ENCODE measurements around the gene FXYD7. TPM values are rescaled to one million over a fixed set of nuclear protein-coding genes. Genes with fewer than 3 reads are reported as not detected.
"Not testable (repeated sequence)": the region's sequence is repeated elsewhere in the genome, so short reads cannot be mapped to it uniquely, and the experiment has no call there.

The FXYD7 gene, protein sequence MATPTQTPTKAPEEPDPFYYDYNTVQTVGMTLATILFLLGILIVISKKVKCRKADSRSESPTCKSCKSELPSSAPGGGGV
- polyA plus RNA-seq (ENCODE audit: insufficient read length in 3 of 3) = 1 to 10 TPM in 1 of 3 donors, under 1 TPM in 2; 0.40 to 1.3 (median 0.95) TPM
- long read RNA-seq, donor 1 = 0 reads
- long read RNA-seq, donor 2 = 0 reads
- long read RNA-seq, donor 3 = 0 reads
- long read RNA-seq, donor 4, partial matches to known transcripts = 0 of 1 reads
- long read RNA-seq, donor 4, other reads (novel, unspliced or antisense) = 0 of 1 reads
- long read RNA-seq, donor 5 = 0 reads
- long read RNA-seq, donor 6 = 0 reads
- long read RNA-seq, donor 7, partial matches to known transcripts = 0 of 1 reads
- long read RNA-seq, donor 7, other reads (novel, unspliced or antisense) = 0 of 1 reads
- long read RNA-seq, donor 8, partial matches to known transcripts = 0 of 2 reads
- long read RNA-seq, donor 8, other reads (novel, unspliced or antisense) = 0 of 2 reads
- long read RNA-seq, donor 9, partial matches to known transcripts = 0 of 2 reads
- long read RNA-seq, donor 9, other reads (novel, unspliced or antisense) = 0 of 2 reads
- long read RNA-seq, donor 10 = 0 reads
- long read RNA-seq, donor 11 = 0 reads
- long read RNA-seq, donor 12, partial matches to known transcripts = 0 of 3 reads
- long read RNA-seq, donor 12, other reads (novel, unspliced or antisense) = 0 of 3 reads
- long read RNA-seq, donor 13 = 0 reads
- long read RNA-seq, donor 14 = 0 reads
- long read RNA-seq, donor 15, partial matches to known transcripts = 0 of 1 reads
- long read RNA-seq, donor 15, other reads (novel, unspliced or antisense) = 0 of 1 reads
- long read RNA-seq, donor 16 = 0 reads

DNA sequence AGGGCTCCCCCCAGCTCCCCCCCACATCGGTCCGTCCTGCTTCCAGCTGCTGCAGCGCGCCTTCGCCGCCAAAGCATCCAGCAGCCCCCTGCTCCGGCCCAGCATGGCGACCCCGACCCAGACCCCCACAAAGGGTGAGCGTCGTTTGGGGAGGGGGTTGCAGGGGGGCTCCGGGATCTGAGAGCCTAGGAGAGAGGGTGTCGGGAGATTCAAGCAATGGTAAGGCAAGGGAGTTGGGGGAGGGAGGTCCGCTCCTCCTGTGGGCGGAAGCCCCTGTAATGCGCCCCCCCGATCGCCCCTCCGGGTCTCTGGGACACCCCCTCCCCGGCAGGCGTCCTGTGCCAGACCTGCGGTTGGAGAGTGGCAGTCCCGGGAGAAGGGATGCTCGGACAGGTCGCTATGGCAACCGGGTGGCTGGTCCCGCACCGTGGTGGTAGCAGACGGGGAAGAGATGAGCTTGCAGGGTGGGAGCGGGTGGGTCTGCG, at the start of gene FXYD7:
Gene FXYD7, plus strand, starts transcription at position 25 of the 485 bp plus-strand sequence. Its CDS starts 79 bp downstream, at position 104.
- no peak for DNase-seq

DNA sequence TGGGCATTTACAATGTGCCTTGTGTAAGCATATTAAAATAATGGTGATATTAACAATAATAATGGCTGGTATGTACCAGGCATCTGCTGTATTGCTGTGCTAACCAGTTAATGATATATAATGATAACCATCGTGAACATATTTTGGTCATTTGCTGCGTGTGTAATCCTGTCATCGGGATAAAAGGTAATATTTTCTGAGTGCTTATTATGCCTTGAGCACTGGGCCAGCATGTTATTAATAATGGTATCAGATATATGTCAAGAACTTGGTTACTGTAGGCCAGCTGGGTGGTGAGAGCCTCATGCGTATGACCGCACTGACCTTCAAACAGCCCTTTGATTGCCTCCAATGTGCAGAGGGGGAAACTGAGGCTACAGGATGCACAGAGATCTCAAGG, 49.6 kb upstream of the FXYD7 start:
- no peak for DNase-seq

DNA sequence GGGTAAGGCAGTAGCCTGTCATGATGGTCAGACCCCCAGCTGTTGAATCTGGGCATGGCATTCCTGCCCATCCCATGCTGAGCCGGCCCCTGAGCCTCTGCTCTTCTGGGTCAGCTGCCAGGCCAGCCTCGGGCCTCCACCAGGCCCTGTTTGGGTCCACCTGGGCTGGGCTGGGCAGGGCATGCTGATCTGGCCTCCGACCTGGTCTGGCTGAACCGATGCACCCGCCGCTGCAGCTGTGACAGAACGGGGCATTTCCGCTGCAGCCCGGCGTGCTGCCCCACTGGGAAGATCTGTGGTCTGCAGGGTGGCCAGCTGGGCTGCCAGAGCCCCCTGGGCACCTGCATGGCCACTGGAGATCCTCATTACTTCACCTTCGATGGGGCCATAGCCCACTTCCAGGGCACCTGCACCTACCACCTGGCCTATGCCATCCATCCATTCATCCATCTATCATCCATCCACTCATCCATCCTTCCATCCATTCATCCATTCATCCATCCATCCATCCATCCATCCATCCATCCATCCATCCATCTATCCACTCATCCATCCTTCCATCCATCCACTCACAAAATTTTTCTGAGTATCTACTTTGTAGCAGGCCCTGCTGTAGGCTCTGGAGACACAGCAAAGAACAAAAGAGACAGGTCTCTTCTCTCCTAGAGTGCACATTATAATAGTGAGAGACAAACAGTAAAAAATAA, 49.0 kb upstream of the FXYD7 start:
- no peak for DNase-seq

DNA sequence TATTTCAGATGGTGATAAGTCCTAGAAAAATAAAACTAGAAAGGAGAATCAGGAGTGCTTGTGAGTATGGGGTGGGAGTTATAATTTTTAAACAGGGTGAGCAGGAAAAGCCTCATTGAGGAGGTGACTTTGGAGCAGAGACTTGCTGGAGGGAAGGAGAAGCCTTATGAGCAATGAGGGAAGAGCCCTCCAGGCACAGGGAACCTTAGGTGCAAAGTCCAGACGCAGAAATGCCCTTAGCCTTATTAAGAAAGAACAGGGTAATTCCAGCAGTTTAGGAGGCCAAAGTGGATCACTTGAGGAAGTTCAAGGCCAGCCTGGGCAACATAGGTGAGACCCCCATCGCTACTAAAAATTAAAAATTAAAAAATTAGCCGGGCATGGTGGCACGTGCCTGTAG, 48.4 kb upstream of the FXYD7 start:
- DNase-seq = no peak

DNA sequence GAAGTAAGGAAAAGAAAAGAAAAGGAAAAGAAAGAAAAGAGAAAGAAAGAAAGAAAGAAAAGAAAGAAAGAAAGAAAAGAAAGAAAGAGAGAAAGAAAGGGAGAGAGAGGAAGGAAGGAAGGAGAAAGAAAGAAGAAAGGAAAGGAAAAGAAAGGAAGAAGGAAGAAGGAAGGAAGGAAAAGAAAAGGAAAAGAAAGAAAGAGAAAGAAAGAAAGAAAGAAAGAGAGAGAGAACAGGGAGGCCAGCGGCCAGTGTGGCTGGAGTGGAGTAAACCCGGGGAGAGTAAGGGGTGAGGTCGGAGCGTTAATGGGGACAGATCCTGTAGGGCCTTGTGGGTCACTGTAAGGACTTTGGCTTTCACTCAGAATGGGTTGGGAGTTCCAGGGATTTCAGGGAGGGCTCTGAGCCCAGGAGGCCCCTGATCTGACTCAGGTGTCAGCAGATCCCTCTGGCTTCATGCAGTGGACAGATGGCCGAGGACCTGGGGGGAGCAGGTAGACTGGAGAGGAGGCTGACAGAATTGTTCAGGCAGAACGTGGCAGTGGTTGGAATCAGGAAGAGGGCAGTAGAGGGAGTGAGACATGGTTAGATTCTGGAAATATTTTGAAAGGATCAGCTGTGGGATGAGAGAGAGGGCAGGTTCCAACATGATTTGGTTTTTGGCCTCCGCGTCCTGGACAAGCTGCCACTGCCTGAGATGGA, 47.2 kb upstream of the FXYD7 start:
- DNase-seq = no peak

DNA sequence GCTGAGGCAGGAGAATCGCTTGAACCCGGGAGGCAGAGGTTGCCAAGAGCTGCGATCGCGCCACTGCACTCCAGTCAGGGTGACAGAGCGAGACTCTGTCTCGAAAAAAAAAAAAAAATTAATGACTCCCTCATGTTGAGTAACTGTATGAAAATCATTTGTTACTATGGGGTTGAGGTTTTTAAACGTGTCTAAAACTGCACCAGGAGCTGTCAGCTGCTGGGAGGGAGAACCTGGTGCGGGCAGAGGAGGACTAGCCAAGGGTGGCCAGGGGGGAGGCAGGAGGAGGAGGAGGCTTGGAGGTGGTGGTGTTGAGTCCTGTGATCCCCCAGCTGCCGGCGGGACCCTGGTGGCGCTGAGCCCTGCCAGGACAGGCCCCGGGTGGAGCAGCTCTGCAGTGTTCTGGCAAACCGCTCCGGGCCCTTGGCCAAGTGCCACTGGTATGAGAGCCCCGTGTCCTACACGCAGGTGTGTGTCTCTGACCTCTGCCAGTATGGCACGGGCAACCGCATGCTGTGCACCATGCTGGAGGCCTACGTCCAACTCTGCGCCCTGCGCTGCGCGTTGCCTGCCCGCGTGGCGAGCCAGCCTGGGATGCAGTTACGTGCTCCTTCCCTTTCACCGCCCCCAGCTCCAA, 44.5 kb upstream of the FXYD7 start:
- no peak for DNase-seq

DNA sequence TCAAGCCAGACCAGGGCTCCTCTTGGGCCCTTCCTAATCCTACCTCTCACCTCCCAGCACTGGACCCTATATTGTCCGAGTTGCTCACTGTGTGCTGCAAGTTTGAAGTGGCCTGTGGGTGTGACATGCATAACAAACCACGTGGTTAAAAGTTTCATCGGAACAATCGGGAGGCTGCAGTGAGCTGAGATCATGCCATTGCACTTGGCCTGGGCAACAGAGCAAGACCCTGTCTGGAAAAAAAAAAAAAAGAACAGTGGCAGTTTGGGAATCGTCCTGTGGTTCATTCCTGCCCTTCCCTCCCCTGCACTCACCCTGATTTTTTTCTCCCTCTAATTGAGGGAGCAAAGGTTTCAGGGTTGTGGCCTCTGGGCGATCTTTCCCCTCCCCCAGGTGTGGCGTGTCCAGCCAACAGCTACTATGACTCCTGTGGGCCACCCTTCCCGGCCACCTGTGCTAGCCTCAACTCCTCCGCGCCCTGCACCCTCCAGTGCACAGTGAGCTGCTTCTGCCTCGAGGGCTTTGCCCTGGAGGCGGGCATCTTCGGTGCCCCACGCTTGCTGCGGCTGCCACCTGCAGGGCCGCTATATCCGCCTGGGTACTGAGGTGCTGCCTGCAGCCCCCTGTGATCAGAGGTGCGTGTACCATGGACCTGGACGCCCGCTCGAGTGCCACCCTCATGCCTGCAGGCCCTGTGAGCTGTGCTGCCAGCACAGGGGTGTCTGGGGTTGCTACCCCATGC, 43.7 kb upstream of the FXYD7 start:
- DNase-seq = no peak

DNA sequence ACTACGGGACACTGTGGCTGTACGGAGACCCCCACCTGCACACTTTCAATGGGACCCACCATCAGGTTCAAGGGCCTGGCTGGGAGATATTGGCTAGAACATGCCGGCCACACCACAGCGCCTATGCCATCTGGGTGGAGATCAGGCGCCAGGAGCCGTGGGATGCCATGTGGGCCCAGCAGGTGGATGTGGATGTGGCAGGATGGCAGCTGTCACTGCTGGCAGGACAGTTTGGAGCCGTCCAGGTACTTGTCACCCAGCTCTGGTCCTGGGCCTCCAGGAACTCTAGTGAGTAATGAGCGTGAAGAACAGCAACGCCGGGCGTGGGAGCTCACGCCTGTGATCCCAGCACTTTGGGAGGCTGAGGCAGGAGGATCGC, 43.2 kb upstream of the FXYD7 start:
- no peak for DNase-seq

DNA sequence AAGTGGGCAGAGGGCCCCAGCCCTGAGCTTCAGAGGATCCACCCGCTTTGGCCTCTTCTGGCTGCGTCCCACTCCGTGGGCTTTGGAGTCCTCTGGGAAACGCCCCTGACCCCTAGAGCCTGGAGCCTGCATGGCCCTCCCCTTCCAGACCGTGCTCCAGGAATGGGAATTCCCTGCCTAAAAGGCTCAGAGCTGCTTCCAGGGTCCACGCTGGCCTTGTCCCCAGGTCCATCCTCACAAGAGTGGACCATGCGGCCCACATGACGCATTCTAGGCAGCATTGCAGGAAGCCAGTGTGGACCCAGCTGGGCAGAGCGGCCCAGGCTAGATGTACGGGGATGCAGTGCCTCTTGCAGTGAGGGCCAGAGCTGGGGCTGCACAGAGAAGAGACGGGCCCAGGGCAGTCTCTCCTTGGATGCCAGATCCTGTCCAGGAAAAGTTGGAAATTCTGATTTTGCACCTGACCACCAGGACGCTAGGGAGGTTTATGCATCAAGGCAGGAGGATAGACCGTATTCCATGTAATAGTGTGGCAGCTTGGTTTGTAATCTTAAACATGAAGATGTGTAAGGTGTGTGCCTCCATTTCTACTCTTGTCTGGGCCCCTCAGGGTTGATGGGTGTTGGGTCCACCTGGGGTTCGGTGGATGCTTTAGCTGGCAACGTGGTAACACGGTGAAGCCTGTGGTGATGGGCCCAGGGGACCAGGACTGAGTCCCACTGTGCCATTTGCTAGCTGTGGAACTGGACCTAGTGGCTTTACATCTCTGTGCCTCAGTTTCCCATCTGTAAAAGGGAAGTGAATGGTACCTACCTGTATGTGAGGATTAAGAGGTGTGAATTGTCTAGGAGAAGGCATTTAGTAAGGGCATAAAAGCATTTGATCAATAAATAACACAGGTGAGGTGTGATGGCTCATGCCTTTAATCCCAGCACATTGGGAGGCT, 42.2 kb upstream of the FXYD7 start:
- no peak for DNase-seq

DNA sequence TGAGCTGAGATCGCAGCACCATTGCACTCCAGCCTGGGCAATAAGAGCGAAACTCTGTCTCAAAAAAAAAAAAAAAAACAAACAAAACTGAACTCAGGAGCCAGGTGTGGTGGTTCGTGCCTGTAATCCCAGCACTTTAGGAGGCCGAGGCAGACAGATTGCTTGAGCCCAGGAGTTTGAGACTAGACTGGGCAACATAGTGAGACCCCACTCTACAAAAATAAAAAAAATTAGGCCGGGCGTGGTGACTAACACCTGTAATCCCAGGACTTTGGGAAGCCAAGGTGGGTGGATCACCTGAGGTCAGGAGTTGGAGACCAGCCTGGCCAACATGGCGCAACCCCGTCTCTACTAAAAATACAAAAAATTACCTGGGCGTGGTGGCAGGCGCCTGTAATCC, 41.1 kb upstream of the FXYD7 start:
- DNase-seq = not testable (repeated sequence)

DNA sequence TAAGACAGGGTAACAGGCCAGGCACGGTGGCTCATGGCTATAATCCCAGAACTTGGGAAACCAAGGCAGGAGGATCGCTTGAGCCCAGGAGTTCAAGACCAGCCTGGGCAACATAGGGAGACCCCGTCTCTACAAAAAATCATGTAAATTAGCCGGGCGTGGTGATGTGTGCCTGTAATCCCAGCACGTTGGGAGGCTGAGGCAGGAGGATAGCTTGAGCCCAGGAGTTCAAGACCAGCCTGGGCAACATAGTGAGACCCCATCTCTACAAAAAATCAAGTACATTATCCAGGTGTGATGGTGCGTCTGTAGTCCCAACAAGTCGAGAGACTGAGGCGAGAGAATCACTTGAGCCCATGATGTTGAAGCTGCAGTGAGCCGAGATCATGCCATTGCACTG, 39.4 kb upstream of the FXYD7 start:
- not testable (repeated sequence) for DNase-seq

DNA sequence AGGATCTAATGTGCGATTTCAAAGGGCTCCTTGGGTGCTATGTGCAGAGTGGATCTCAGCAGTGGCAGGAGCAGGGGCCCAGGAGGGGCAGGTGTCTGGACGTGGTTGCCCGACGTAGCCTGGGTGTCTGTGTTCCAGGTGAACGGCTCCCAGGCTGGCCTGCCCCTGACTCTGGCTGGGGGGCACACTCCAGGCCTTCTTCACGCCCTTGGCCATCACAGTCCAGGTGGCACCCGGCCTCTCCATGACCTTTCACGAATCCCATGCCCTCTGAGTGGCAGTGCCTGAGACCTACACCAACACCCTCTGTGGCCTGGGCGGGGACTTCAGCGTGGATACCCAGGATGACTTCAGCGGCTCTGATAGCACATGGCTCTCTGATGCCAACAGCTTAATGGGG, 38.7 kb upstream of the FXYD7 start:
- no peak for DNase-seq

DNA sequence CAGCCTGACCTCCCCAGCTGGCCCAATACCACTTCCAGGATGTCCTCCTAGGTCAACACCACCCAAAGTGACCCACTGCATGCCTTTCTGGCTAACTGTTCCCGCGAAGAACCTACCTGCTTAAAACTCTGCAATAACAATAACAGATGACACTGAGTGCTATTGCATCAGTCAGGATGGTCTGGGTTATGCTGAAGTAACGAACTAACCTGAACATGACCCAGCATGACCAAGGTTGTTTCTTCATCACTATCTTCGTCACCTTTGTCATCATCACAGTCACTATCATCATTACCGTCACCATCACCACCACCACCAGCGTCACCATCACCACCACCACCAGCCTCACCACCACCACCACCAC, 38.0 kb upstream of the FXYD7 start:
- no peak for DNase-seq

DNA sequence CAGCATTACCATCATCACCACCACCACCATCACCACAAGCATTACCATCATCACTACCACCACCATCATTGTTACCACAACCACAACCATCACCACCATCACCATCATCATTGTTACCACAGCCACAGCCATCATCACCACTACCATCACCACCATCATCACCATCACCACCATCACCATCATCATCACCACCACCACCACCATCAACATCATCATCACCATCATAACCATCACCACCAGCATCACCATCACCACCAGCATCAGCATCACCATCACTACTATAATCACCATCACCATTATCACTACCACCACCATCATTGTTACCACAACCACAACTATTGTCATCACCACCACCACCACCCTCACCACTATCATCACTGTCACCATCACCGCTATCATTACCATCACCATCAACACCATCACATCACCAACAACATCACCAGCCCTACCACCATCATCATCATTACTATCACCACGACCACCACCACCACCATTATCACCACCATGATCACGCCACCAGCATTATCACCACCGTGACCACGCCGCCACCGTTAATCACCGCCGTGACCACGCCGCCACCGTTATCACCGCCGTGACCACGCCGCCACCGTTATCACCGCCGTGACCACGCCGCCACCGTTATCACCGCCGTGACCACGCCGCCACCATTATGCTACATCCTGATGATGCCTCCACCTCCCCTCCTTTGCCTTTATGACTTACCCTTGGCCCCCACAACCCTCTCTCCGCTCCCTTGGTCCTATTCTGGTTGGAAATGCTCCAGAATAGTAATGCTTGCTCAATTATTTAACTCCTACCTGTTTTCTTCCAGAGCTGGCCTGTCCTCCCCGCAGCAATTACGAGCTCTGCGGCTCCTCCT, 37.4 kb upstream of the FXYD7 start:
- DNase-seq = no peak

DNA sequence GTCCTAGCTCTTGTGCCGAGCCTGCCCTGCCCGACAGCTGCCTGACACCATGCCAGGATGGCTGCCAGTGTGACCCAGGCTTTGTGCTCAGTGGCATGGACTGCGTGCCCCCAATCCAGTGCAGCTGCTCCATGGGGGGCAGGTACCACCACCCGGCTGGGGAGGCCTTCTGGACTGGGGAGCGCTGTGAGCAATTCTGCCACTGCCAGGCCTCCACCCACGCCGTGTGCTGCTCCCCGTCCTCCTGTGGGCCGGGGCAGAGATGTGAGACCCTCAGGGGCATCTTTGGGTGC, 36.8 kb upstream of the FXYD7 start:
- DNase-seq = no peak

DNA sequence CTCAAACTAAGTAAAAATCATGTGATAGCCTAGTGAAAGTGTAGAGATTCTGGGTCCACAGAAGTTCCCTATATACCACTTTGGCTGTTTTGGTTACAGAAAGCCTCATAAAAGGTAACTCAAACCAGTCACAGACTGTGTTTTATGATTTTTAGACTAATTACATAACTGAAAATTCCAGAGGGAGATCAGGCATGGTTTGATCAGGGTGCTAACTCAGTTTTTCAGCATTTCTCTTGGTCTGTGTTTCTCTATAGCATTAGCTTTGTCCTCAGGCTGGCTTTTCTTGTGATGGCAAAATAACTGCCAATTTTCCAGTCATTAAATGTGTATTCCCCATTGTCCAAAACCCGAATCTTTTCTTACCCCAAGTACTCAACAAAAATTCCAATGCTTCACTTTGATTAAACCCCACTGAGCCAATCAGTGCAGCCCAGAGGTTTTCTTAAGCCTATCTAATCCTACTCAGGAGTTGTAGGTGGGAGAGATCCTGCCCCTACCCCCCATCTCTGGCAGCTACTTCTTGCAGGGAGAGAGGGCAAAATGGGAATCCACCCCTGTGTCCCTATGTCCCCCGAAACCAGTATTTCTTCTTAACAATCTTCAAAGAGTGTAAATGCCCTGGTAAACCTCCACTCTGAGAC, 36.0 kb upstream of the FXYD7 start:
- no peak for DNase-seq

DNA sequence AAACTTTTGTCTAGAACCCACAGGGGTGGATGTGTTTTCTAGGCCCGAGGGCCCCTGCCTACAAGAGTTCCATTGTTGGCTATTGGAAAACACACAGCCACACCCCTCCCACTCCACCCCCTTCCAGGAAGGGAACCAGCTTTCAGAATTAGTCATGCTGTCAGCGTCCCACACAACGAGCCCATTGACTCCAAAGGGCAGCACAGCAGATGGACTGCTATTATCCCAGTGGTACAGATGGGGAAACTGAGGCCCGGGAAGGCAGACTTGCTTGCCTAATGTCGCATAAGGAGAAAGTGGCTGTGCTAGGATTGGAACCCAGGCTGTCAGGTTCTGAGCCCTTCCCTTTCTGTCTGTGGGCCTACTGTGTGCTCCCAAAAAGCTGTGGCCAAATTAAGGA, 35.5 kb upstream of the FXYD7 start:
- DNase-seq = no peak

DNA sequence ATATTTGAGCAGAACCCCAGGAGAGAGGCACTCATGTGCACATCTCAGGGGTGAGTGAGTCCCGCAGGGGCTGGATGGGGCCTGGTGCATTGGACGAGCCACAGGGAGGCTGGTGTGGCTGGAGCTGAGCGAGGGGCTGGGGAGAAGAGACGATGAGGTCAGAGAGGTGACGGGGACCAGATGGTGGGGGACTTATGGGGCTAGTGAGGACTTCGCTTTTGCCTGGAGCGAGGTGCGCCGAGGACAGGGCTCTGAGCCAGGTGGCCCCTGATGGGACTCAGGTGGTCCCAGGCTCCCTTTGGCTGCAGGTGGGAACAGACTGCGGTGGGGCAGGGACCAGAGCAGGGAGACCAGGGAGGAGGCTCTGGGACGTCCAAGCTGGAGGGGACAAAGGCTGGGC, 34.3 kb upstream of the FXYD7 start:
- DNase-seq = no peak
